C4-2B (cell line): Measurements from ENCODE around the gene GALNT10.

Experiments
- H3K27ac ChIP-seq: fragments of 450-650 bp; 2 replicates; pipeline ENCODE4 v1.5.1; 2017
- ZFX ChIP-seq: fragments of 450-650 bp; IDR thresholded peaks from 2 replicates; pipeline ENCODE4 v1.6.1; 2017
- TF ChIP-seq, protein P1 (sequence below): fragments of 450-650 bp; conservative IDR thresholded peaks from 2 replicates; pipeline ENCODE4 v1.5.1; 2017; ENCODE audit warnings: mild to moderate bottlenecking

GALNT10 gene

GRCh38 chr5:154237946-154238345 is 47.4 kb downstream of the GALNT10 start:
- no peak for TF ChIP-seq ZFX
- TF ChIP-seq, protein P1, sequence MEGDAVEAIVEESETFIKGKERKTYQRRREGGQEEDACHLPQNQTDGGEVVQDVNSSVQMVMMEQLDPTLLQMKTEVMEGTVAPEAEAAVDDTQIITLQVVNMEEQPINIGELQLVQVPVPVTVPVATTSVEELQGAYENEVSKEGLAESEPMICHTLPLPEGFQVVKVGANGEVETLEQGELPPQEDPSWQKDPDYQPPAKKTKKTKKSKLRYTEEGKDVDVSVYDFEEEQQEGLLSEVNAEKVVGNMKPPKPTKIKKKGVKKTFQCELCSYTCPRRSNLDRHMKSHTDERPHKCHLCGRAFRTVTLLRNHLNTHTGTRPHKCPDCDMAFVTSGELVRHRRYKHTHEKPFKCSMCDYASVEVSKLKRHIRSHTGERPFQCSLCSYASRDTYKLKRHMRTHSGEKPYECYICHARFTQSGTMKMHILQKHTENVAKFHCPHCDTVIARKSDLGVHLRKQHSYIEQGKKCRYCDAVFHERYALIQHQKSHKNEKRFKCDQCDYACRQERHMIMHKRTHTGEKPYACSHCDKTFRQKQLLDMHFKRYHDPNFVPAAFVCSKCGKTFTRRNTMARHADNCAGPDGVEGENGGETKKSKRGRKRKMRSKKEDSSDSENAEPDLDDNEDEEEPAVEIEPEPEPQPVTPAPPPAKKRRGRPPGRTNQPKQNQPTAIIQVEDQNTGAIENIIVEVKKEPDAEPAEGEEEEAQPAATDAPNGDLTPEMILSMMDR, result no peak
- no peak overlapping the region for H3K27ac ChIP-seq

- H3K27ac ChIP-seq, result no peak overlapping the region
- TF ChIP-seq ZFX, result no peak
- TF ChIP-seq, protein P1, result no peak
Observed at GRCh38 chr5:154238776-154239481, 48.4 kb downstream of the GALNT10 start.

- H3K27ac ChIP-seq, result no peak overlapping the region
- TF ChIP-seq, protein P1, result no peak
- no peak for TF ChIP-seq ZFX
Observed at GRCh38 chr5:154240595-154240994, 50.1 kb downstream of the GALNT10 start.

DNA sequence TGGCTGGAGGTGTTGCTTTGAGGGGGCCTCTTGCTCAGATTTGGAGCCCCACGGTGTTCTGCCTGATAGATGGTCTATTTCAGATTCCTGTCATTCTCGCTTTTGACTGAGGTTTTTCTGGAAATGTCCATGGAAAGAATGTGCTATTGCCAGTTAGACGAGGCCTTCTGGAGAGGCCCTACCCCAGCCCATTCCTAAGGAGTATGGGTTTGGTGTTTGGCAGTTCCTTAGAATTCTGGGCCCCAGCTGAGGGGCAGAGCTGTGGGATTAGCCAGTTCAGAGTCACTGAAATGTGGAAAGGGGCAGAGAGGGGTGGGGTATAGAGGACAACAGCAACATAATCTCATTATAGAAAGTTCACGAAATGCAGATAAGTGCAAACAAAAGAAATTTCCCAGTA is 50.5 kb downstream of the GALNT10 start:
- TF ChIP-seq, protein P1, result no peak
- no peak for TF ChIP-seq ZFX
- no peak overlapping the region for H3K27ac ChIP-seq

DNA sequence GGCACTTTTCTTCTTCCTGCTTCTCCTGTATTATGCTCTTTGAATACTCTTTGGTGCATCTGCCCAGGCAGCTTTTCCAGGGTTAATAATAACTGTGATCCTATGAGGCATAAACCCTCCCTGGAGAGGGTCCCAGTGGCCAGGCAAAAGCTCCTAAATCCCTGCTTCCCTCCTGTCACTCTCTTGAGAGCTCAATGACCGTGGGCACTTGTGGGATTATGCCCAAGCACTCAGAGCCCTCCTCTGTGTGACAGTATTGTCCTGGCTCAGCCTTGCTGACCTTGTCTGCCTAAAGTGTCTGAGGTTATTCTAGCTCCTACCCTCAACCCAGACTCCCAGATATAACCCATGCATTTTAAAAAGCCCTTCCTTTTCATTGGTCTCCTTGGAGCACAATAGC is 51.9 kb downstream of the GALNT10 start:
- no peak overlapping the region for H3K27ac ChIP-seq
- TF ChIP-seq, protein P1, result no peak
- no peak for TF ChIP-seq ZFX

GRCh38 chr5:154242964-154243376 is 52.4 kb downstream of the GALNT10 start:
- no peak overlapping the region for H3K27ac ChIP-seq
- TF ChIP-seq, protein P1, result no peak
- TF ChIP-seq ZFX, result no peak

DNA sequence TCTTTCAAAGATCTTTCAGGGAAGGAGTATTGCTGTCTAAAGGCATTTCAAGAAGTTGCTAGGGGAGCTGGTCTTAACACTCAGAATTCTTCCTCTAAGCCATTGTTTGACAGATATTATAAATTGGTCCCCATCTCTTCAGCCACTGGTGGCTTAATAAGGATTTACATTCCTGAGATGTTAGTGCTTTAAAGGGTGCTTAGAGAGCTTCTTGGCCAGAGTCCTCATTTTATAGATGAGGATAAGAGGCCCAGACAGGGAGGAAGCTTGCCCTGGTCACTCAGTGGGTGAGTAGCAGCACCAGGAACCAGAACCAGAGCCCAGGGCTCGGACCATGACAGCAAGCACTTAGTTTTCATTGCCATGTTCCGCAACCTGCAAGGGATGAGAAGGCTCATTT is 53.2 kb downstream of the GALNT10 start:
- TF ChIP-seq ZFX, result no peak
- TF ChIP-seq, protein P1, result no peak
- no peak overlapping the region for H3K27ac ChIP-seq
